Erythroblast (primary cell): Measurements from ENCODE around the gene DNMT3L.
"Not testable (repeated sequence)": the region's sequence is repeated elsewhere in the genome, so short reads cannot be mapped to it uniquely, and the experiment has no call there.

Experiments
- DNase-seq, 2 experiments: peaks; one replicate each; lab custom pipeline; 2025; lab: John Stamatoyannopoulos, UW
- GATA1 ChIP-seq: IDR thresholded peaks from 2 replicates; pipeline ENCODE4 v1.6.1; 2011; ENCODE audit warnings: low read depth, mild to moderate bottlenecking, control low read depth, low read length, moderate library complexity
- POLR2A ChIP-seq: IDR thresholded peaks from 2 replicates; pipeline ENCODE4 v1.6.1; 2011; ENCODE audit warnings: mild to moderate bottlenecking, low read length

The DNMT3L gene

DNA sequence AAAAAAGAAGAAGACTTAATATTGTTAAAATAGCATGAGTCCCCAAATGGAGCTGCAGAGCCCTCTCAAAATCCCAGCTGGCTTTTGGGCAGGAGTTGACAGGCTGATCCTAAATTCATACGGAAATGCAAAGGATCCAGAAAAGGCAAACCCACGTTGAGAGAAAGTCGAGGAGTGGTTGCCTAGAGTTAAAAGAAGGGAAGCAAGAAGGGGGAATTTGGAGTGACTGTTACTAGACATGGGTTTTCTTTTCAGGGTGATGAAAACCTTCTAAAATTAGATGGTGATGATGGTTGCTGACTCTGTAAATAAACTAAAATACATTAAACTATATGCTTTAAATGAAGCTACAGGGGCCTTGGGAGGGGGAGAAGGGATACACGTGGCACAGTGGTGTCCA lies 1.6 kb downstream of the DNMT3L start:
- DNase-seq = no peak

DNA sequence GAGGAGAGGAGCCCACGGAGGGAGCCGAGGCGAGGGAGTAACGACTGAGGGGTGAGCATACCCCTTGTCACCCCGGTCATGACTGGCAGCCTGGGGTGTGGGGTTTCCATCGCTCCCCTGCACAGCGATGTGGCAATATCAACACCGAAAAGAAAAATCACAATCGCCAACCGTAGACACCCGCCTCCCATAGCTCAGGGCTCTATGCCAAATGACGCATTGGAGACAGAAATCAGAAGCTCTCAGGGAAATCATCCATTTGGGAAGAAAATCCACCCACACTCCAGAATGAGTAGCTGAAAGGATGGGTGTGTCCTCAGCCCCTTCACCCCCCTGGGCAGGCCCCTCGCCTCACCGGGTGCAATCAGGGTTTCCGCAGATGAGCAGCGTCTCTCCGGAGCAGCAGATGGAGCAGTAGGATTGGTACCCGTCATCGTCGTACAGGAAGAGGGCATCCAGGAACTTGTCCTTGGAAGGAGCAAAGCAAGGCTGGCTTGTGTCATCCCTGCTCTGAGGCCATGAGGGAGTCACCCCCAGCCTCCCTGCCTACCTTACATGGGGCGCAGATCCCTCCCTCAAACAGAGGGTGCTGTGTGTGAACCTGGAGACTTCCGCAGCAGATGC lies 2.5 kb downstream of the DNMT3L start:
- DNase-seq = no peak
- no peak for TF ChIP-seq GATA1
- TF ChIP-seq POLR2A = no peak

More for the DNA sequence above, 1.6 kb downstream of the DNMT3L start:
- no peak for TF ChIP-seq POLR2A
- TF ChIP-seq GATA1 = no peak

GRCh38 chr21:44258056-44258725 lies 3.5 kb downstream of the DNMT3L start:
- TF ChIP-seq GATA1 (no peak), POLR2A (no peak)
- no peak for DNase-seq

GRCh38 chr21:44255511-44255981 lies 6.2 kb downstream of the DNMT3L start:
- no peak for DNase-seq
- no peak for TF ChIP-seq POLR2A
- TF ChIP-seq GATA1 = no peak

DNA sequence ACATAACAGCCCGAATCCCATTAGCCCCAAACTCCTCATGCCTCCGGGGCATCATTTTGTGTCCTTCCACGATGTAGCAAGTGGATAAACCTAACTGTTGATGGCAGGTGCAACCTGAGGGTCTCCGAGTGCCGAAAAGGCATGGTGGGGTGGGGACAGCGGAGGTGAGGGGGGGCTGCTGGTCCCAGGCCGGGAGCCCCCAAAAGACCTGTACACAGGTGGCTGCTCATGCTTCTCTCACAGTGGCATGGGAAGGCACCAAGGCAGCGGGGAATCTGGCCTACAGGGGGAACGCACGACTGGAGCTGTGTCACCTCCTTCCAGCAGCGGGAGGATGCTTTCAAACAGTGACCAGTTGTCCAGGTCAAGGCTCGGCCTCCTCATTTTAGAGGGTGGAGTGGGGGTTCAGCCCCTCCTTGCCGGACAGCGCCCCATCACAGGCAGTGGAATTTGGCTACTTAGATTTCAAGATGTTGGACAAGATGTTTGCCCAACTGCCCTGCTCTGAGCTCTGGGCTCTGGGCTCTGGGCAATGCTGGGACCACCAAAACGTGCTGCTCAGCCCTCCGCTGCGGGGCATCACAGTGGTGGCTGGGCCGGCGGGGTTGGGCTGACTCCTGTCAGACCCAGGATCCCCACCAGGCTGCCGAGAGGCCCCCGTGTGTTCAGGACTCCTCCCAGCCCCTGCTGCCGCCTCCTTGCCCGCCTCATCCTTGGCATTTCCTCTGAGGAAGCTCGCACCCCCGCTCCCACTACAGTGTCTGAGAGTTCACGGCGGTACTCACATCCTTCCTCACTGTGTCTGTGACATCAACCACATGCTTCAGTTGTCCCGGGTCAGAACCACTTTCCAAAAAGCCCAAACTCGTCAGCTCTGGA lies 7.6 kb downstream of the DNMT3L start:
- TF ChIP-seq POLR2A = no peak
- TF ChIP-seq GATA1 = no peak
- DNase-seq = no peak

GRCh38 chr21:44249204-44250037 lies 12.3 kb downstream of the DNMT3L start:
- not testable (repeated sequence) for DNase-seq

DNA sequence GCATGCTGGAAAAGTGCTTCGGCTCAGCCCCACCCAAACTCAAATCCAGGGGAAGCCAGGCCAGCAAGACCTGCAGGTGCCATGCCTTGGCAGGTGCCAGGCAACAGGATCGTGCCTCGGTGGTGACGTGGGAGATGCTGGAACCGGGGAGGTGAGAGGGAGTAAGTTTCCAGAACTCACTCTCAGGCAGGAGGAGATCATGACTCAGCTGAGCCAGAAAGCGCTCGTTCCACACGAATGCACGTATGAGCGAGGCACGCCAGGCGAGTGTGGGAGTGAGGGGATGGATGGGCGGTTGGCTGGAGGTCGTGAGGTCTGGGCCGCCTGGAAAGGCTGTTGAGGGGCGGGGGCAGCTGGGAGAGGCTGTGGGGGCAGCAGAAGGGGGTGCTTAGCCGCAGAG lies 13.8 kb downstream of the DNMT3L start:
- DNase-seq = not testable (repeated sequence)

GRCh38 chr21:44243980-44244379 lies 17.7 kb downstream of the DNMT3L start:
- not testable (repeated sequence) for DNase-seq

DNA sequence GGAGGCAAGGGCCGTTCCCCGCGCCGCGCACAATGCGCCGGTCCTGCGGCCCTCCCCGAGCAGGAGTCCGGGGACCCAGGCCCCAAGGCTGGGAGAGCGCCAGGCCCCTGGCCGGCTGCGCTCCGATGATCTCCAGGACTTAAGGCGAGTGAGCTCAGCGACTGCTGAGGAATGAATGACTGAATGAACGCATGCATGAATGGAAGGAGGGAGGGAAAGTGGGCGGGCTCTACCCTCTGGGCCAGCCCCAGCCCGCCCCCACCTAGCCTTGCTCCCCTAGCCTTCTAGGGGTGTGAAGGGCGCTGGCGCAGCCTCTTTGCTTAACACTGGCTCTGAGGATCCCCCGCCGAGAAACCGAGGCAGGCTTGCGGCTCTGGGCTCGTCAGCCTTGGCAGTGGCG lies 20.4 kb downstream of the DNMT3L start:
- DNase-seq = not testable (repeated sequence)

- DNase-seq = not testable (repeated sequence)
These were observed 20.9 kb downstream of the DNMT3L start, which contains the start of gene ICOSLG for GRCh38 chr21:44240842-44241241. ICOSLG (minus strand) TSS chr21:44240943; CDS start chr21:44240817, 126 bp downstream.

GRCh38 chr21:44240353-44240752 lies 21.3 kb downstream of the DNMT3L start:
- DNase-seq = not testable (repeated sequence)

- DNase-seq = not testable (repeated sequence)
These were observed 32.1 kb downstream of the DNMT3L start for GRCh38 chr21:44229561-44229960.

DNA sequence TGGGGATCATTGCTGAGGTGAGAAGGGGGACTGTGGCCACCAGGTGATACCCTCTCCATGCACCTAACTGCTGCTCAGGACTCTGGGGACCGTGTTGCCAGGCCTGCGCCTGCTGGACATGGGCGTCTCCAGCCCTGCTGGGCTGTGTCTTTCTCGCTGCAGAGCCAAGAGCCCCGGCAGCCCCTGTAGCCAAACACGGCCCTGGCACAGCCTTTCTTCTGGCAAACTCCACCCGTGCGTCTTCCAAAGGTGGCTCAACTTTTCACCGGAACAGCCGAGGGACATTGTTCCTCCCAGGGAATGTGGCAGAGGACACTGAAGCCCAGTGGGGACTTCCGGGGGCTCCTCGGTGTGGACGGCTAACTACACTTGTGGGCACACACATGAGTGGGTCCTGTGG lies 33.6 kb downstream of the DNMT3L start:
- DNase-seq = not testable (repeated sequence)

DNA sequence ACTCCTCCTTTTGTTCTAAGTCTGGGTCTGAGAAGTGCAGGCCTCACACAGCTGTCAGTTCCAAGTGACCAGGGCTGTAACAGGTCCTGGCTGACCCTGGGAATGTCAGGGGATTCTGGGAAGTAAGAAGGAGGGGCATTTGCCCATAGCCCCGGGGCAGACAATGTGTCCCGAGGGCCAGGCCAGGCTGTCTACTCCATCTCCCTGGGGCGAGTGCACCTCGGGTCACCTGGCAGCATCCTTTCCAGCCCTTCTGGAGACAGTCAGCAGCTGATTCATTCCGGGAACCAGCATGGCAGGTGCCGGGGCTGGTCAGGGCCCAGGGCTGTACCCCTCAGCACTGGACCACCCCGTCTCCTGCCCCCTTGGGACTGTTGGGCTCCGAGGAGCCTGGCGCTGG lies 34.1 kb downstream of the DNMT3L start:
- DNase-seq = not testable (repeated sequence)

DNA sequence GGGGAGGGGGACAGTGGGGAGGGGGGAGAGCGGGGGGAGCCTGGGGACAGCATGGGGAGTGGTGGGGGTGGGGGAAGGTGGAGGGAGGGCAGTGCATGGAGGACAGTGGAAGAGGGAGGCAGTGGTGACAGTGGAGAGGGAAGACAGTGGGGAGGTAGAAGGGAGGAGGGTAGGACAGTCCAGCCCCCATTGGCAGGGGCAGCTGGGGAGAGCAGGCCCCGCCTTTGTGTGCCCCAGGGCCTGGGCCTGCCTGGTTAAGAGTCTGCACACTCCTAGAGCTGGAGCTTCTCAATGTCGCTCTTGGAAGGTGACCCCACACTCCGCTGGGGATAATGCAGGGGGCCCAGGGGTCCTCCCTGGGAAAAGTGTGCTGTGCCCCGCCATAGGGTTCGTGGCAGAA lies 36.1 kb downstream of the DNMT3L start:
- DNase-seq = not testable (repeated sequence)

DNA sequence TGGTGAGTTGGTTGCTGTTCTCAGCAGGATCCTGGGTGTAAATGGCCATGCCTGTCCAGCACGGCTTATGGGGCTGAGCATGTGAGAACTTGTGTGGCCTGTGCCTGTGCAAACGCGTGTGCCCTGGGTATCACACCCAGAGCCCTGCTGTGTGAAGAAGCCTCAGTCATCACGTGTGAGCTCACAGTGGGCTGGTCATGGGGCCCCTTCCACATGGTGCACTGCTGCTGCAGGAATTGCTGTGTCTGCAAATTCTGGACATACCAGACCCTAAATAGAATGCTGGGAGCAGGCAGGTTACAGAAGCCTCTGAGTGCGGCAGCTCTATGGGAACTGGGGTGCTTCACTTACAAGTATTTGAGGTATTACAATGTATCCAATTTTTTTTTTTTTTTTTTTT lies 38.4 kb downstream of the DNMT3L start:
- not testable (repeated sequence) for DNase-seq

- DNase-seq = not testable (repeated sequence)
These were observed 41.0 kb downstream of the DNMT3L start for GRCh38 chr21:44220674-44221073.

DNA sequence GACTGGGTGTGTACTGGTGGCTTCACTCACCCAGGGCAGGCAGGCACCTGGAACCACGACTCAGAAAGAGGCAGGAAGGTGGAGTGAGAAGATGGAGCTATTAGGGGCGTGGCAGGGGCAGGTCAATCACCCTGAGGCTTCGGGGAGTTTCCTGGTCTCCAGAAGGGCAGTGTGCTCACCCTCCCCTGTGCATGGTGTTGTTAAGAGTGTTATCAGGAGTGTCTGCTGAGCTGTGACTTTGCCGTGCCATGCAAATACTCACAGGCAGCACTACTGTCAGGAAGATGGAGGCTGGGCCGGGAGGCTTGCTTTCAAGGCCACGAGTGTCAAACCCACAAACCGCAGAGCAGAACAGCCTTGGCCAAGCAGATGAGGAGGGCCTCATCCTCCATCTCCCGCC lies 43.2 kb downstream of the DNMT3L start:
- DNase-seq = not testable (repeated sequence)

DNA sequence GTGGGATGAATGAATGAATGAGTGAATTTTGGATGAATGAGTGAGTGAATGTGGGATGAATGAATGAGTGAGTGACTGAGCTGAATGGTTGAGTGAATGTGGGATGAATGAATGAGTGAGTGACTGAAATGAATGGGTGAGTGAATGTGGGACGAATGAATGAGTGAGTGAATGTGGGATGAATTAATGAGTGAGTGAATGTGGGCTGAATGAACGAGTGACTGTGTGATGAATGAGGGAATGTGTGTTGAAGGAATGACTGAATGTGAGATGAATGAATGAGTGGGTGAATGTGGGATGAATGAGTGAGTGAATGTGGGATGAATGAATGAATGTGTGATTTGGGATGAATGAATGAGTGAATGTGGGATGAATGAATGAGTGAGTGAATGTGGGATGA lies 49.7 kb downstream of the DNMT3L start:
- not testable (repeated sequence) for DNase-seq

DNA sequence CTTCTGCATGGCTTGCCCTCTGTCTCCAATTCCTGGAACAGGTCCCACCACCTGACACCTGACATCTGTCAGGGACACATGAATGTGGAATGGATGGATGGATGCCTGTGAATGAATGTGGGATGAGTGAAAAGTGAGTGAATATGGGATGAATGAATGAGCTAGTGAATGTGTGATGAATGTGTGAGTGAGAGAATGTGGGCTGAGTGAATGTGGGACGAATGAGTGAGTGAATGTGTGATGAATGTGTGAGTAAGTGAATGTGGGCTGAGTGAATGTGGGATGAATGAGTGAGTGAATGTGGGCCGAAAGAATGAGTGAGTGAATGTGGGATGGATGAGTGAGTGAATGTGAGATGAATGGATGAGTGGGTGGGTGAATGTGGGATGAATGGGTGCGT lies 50.1 kb downstream of the DNMT3L start:
- DNase-seq = not testable (repeated sequence)
